H1 (cell line): ENCODE results near the gene C1orf52. TPM values are rescaled to one million over a fixed set of nuclear protein-coding genes. Genes with fewer than 3 reads are reported as not detected.

Source experiments
- ASH2L ChIP-seq: fragments of 200-600, 300-600 bp; sonication (generic); IDR thresholded peaks from one replicate; pipeline ENCODE4 v1.7.1; 2017; ENCODE audit warnings: low read length
- BRCA1 ChIP-seq: IDR thresholded peaks from 2 replicates; pipeline ENCODE4 v1.6.1; 2012; ENCODE audit warnings: low read depth, low read length, improper control_type of control experiment
- EGR1 ChIP-seq: IDR thresholded peaks from 2 replicates; pipeline ENCODE4 v1.6.1; 2011; ENCODE audit warnings: low read depth, low read length, borderline replicate concordance
- GTF2F1 ChIP-seq: IDR thresholded peaks from 2 replicates; pipeline ENCODE4 v1.6.1; 2012; ENCODE audit warnings: low read depth, low read length, improper control_type of control experiment, borderline replicate concordance
- JUND ChIP-seq: IDR thresholded peaks from 2 replicates; pipeline ENCODE4 v1.6.1; 2011; ENCODE audit warnings: mild to moderate bottlenecking, improper control_type of control experiment, low read length
- KDM1A ChIP-seq: fragments of 200-600, 300-600 bp; sonication (generic); IDR thresholded peaks from 2 replicates; pipeline ENCODE4 v1.7.1; 2016; ENCODE audit warnings: mild to moderate bottlenecking, low read length, borderline replicate concordance
- POLR2A ChIP-seq, 2 experiments: IDR thresholded peaks; 1 replicate in 1 of 2; 2 replicates in 1 of 2; pipeline ENCODE4 v1.6.1; 2011; ENCODE audit warnings: low read depth in 2 of 2, low read length in 2 of 2, mild to moderate bottlenecking in 2 of 2; ENCODE audit errors: control extremely low read depth in 1 of 2
- RNF2 ChIP-seq: fragments of 200-900, 300-1000 bp; sonication (generic); IDR thresholded peaks from 2 replicates; pipeline ENCODE4 v1.7.1; 2016; ENCODE audit warnings: borderline replicate concordance, low read depth, mild to moderate bottlenecking, antibody characterized with exemption, low read length; ENCODE audit not compliant: poor library complexity, severe bottlenecking; ENCODE audit errors: missing control alignments
- SIX5 ChIP-seq: IDR thresholded peaks from 2 replicates; pipeline ENCODE4 v1.6.1; 2011; ENCODE audit warnings: mild to moderate bottlenecking, low read depth, low read length
- SP1 ChIP-seq: IDR thresholded peaks from 2 replicates; pipeline ENCODE4 v1.6.1; 2011; ENCODE audit warnings: low read depth, low read length
- SP4 ChIP-seq: IDR thresholded peaks from 2 replicates; pipeline ENCODE4 v1.6.1; 2012; ENCODE audit warnings: low read length, inconsistent platforms
- SUZ12 ChIP-seq: fragments of 200-600 bp; sonication (generic); IDR thresholded peaks from 2 replicates; pipeline ENCODE4 v1.6.1; 2012; ENCODE audit warnings: mild to moderate bottlenecking, inconsistent platforms, low read length, moderate library complexity, mixed read lengths
- TAF1 ChIP-seq: IDR thresholded peaks from 2 replicates; pipeline ENCODE4 v1.6.1; 2011; ENCODE audit warnings: mild to moderate bottlenecking, low read depth, low read length
- polyA plus RNA-seq, 7 experiments: library from polyadenylated mRNA; depleted of rRNA in 3 of 7; stranded (reverse) in 5 of 7; unstranded in 2 of 7; fragments of >200 nt in 5 of 7; fragments of 200-250 nt in 2 of 7; gene quantifications; 1 replicate in 5 of 7; 2 replicates in 1 of 7; 4 replicates in 1 of 7; pipeline versions ENCODE4 v1.2.1 to v1.2.3, GENCODE V29; 2011 to 2013; ENCODE audit warnings: missing spikeins in 2 of 7, mixed read lengths in 2 of 7
- total RNA-seq: library from RNA; stranded (reverse); fragmentation: NEBNext Ultra II Directional; extraction: Animal tissue kit (Norgen Biotek cat#: 25700); gene quantifications from 2 replicates; pipeline ENCODE4 v1.2.1, GENCODE V29; 2021
- TF ChIP-seq, protein P1 (sequence below): IDR thresholded peaks from 2 replicates; pipeline ENCODE4 v1.6.1; 2012; ENCODE audit warnings: inconsistent platforms
- TF ChIP-seq, protein P2 (sequence below), 3 experiments: IDR thresholded peaks; 1 replicate in 2 of 3; 2 replicates in 1 of 3; pipeline versions ENCODE4 v1.5.1 to v1.6.1; 2011; ENCODE audit warnings: low read length in 3 of 3, mild to moderate bottlenecking in 3 of 3, inconsistent platforms in 2 of 3, low read depth in 1 of 3, moderate library complexity in 1 of 3; ENCODE audit not compliant: insufficient read depth in 1 of 3; ENCODE audit errors: control extremely low read depth in 1 of 3
- TF ChIP-seq, protein P3 (sequence below): IDR thresholded peaks from 2 replicates; pipeline ENCODE4 v1.6.1; 2011; ENCODE audit warnings: low read depth, mild to moderate bottlenecking, low read length; ENCODE audit not compliant: insufficient read depth

C1orf52 gene
- total and polyA plus RNA-seq, 2 of the 8 experiments (the other 6 are each of a cell fraction or from before 2014, with no cell fraction given): 29.2 to 39.1 TPM

GRCh38 chr1:85307987-85308832, 48.7 kb upstream of the C1orf52 start (continued):
- TF ChIP-seq SP4 (no peak), SIX5 (no peak), ASH2L (peak; percentile 34), KDM1A (no peak), BRCA1 (no peak), SP1 (0 out of 2 replicates have a peak, but pooled peaks have one; percentile 13), POLR2A (IDR thresholded peaks at IDR 0.05; ENCODE audit: control extremely low read depth in 1 of 2, low read depth in 2 of 2, low read length in 2 of 2) (no peak), RNF2 (no peak), JUND (no peak), SUZ12 (no peak), GTF2F1 (no peak), TAF1 (0 out of 2 replicates have a peak, but pooled peaks have one; percentile 38), EGR1 (no peak)
- TF ChIP-seq, protein P1, sequence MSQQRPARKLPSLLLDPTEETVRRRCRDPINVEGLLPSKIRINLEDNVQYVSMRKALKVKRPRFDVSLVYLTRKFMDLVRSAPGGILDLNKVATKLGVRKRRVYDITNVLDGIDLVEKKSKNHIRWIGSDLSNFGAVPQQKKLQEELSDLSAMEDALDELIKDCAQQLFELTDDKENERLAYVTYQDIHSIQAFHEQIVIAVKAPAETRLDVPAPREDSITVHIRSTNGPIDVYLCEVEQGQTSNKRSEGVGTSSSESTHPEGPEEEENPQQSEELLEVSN: peak; percentile 29; the same call in 1 of the 2 replicates
- TF ChIP-seq, protein P2, sequence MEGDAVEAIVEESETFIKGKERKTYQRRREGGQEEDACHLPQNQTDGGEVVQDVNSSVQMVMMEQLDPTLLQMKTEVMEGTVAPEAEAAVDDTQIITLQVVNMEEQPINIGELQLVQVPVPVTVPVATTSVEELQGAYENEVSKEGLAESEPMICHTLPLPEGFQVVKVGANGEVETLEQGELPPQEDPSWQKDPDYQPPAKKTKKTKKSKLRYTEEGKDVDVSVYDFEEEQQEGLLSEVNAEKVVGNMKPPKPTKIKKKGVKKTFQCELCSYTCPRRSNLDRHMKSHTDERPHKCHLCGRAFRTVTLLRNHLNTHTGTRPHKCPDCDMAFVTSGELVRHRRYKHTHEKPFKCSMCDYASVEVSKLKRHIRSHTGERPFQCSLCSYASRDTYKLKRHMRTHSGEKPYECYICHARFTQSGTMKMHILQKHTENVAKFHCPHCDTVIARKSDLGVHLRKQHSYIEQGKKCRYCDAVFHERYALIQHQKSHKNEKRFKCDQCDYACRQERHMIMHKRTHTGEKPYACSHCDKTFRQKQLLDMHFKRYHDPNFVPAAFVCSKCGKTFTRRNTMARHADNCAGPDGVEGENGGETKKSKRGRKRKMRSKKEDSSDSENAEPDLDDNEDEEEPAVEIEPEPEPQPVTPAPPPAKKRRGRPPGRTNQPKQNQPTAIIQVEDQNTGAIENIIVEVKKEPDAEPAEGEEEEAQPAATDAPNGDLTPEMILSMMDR (IDR thresholded peaks at IDR 0.05; ENCODE audit: control extremely low read depth in 1 of 3, insufficient read depth in 1 of 3, low read depth in 1 of 3, low read length in 3 of 3): peak; percentile 85 to 99 (median 98)
- TF ChIP-seq, protein P3, sequence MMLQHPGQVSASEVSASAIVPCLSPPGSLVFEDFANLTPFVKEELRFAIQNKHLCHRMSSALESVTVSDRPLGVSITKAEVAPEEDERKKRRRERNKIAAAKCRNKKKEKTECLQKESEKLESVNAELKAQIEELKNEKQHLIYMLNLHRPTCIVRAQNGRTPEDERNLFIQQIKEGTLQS: 0 out of 2 replicates have a peak, but pooled peaks have one; percentile 48
